ENCODE measurements around the gene RGP1.

Gene RGP1

GRCh38 chr9:35746583-35746982 lies 2.5 kb upstream of the RGP1 start:
- no peak for DNase-seq

DNA sequence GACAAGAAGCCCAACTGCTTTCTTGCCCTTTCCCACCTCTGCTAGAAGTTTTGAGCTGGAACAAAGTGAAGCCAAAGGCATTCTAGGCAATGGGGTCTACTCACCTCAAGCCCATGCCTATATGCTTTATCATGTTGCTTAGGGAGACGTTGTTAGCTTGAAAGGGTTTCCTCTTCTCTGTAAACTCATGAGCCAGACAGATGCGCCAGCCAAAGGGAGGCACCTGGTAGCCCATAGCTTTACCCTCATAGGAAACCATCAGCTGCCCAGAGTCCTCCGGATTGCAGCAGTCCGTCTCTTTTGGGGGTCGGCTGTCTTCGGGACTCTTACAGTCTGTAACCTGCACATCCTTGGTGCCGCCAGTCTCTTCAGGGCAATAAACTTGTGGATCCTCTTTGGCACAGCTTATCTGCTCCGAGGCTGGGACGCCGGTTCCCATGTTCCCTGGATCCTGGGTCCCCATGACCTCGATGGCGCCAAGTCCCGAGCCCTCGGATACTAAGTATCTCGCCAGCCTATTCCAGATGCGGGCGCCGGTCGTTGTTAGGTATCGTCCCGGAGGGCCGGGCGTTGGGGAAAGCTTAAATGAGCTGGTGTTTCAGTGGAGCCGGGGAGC lies 737 bp upstream of the RGP1 start:
- no peak for DNase-seq

DNA sequence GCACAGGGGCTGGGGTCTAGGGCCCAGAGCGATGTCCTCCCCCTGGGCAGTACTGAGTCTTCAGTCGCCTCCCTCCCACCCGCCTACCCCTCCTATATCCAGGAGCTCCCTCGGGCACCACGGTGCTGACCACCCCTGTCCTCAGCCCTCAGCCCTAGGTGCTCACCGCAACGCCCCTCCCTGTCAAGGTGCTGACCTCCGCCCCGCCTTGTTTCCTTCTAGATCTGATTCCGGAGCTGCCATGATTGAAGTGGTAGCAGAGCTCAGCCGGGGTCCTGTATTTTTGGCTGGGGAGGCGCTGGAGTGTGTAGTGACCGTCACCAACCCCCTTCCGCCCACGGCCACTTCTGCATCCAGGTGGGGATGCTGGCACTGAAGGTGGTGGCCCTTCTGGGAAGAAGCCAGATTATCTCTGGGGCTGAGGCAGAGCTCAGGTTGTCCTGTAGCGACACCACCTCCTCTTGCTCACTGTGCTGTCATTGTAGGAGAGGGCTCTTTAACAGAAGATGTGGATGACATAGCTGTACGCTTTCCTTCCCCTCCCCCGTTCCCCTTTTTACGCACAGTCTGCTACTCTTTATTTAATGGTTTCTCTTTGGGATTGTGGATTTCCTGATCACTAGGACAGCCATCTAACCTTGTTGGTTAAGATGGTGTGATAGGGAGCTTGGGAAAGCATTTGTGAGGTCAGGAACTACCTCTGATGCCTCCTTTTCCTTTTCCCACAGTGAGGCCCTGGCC lies 598 bp downstream of the RGP1 start:
- peak; percentile 11 for DNase-seq

- DNase-seq = no peak
Observed at GRCh38 chr9:35750256-35750531, 1.1 kb downstream of the RGP1 start.

GRCh38 chr9:35753466-35753865 lies 4.4 kb downstream of the RGP1 start:
- no peak for DNase-seq

DNA sequence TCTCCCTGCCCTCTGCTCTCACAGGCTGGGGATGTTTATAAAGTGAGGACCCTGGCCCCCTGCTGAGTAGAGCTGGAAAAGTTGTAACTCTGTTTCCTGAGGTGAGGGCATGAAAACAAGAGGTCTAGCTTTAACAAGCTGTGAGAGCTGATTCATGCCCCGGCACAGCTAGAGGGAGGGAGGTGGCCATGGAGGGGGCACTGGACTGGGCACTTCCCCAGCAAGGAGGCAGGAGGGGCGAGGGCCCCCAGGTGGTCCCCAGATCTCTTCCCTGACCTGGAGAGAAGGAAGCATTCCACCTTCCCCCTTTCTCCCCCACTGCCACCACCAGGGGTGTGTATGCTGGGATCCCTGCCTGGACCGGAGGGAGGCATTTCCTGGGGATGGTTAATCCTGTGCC lies 5.2 kb downstream of the RGP1 start, which contains the start of gene MSMP:
TSS of gene MSMP (minus strand) at position 13 of the 400 bp plus-strand sequence. CDS start 147 bp downstream, outside the sequence.
- DNase-seq = no peak

- DNase-seq = no peak
Observed at GRCh38 chr9:35755071-35755470, 6.0 kb downstream of the RGP1 start.

DNA sequence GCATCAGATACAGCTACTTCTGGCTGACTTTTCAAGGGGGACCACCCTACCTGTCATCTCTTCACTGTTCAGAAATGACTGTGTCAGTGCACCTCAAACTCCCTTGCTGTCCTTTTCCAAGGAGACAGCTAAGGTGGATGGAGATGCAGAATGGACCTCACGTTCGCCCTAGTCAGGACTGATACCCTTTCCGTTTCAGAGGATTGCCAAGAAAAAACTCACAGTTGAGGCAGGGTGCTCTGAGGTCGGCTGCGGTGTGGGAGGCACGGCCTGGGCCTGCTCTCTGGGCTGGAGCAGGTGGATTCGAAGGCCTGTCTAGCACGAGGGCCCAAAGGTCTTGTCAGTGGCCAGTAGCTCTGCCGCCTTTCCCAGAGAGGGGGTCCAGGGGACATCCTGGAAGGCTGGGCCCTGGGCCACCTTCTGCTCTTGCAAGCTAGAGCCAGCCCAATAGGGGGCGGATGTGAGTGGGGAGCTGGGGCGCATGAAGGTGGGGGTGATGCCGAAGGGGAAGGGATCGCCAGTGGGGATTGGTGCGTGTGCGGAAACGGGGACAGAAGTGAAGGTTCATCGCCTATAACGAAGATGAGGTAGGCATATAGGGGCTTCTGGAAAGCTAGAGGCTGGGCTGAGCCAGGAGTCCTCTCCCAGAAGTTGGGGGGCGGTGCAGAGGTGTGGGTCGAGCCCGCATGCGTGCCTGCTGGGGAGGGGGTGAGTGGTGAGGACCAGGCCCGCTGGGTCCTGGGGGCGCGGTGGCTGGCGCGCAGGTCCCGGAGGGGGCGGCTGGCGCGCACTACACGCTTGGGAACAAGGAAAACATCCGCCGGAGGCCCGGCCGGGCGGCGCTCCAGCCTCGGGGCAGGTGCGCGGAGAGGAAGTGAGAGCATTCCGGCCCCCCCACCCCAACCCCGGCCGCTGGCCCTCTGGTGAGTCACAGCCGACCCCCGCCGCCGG lies 7.5 kb downstream of the RGP1 start:
- DNase-seq = peak; percentile 70

DNA sequence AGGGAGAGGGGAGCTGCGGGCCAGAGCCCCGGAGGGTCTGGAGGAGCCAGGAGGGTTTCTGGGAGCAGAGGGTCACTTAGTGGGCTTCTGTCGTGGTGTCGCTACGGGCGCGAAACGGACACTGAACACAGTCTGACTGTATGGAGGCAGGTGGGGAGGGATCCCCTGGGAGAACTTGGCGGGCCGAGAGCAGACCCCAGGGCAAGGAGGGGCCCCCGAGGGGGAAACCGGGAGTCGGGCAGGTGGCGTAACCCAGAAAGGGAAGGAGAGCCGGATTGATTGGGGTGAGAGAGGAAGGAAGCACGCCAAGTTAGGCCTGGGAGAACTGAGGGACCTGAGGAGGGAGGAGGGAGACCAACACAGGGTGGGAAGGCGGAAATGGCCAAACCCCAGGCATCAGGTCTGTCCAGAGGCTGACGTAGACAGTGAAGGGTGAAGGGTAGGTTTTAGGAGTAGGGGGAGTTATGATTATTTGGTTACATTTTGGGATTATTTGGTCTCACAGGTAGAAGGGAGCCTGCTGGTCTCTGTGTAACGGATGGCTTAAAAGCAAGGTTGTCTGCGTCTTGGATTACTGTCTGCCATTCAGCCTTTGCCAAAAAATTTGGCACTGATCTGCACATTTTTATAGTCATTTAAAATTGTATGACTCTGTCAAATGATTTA lies 8.3 kb downstream of the RGP1 start:
- DNase-seq = peak; percentile 45

GRCh38 chr9:35757892-35758275 lies 8.8 kb downstream of the RGP1 start:
- no peak for DNase-seq

GRCh38 chr9:35758475-35759050 lies 9.5 kb downstream of the RGP1 start:
- DNase-seq = no peak

DNA sequence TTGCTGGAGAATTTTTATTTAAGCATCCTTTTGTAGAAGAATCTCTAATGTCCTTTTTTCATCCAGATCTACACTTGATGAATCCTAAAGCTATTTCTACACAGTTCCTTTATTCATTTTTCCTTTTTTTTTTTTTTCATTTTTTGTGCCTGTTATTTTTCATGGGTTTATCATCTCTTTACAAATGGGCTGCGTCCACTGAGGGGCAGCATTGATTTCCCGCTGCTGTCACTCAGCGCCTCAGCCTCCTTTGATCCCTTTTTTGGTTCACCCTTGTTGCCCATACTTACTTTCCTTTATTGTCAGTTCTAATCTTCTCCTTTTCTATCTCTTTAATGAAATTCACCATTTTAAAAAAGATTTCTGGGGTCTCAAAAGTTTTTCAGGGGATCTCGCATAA lies 10.7 kb downstream of the RGP1 start:
- DNase-seq = no peak

DNA sequence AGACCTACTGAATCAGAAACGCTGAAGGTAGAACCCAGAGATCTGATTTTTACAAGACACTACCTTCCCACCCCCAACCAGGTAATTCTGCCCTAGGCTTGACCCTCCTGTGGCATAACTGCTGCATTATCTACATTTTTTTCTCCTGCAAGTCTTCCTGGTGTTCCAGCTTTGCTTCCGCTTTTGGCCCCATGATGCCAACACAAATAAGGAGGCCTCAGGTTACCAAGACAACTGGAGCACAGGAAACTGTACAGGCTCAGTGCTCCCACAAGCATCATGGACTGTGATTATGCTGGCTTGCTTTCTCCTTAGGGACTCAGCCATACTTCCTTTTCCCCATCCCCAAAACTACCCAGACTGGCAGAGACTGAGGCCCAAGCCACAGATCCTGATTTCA lies 11.6 kb downstream of the RGP1 start:
- no peak for DNase-seq

- no peak for DNase-seq
Observed at GRCh38 chr9:35763181-35763580, 14.1 kb downstream of the RGP1 start.

GRCh38 chr9:35763803-35764202 lies 14.7 kb downstream of the RGP1 start:
- DNase-seq = no peak

- no peak for DNase-seq
Observed at GRCh38 chr9:35766997-35767396, 17.9 kb downstream of the RGP1 start.

DNA sequence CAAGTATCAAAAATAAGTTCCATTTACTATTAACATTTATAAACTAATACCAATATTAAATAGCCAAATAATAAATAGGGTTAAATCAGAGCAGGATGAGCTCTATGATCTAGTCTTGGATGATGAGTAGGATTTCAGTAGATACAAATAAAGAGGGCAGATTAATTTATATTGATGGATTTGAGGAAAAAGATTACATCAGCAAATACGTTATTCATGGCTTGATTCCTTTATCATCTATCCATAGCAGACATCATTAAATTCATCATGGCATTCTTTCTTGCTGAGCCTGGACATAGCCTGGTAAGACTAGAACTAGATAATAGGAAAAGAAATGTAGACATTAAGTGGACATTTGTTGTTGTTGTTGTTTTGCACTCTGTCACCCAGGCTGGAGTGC lies 18.4 kb downstream of the RGP1 start:
- no peak for DNase-seq

GRCh38 chr9:35769763-35770162 lies 20.7 kb downstream of the RGP1 start:
- DNase-seq = no peak

GRCh38 chr9:35771075-35771433 lies 22.0 kb downstream of the RGP1 start:
- no peak for DNase-seq

DNA sequence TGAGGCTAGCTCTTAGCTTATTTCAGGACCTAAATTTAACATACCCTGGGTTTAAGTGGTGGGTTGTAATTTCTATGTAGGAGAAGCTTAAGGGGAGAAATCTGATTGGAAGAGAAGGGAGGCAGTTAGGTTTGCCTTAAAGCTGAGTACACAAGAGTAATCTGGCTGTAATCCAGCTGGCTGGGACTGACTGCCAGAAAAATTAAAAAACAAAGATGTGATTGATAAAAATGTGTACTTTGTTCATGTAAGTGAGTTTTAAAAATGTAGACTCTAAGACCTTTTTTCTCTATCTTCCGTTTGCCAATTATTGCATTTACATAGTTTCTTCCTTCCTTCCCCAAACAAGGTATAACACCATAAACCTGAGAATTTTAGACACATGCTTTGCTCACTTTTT lies 22.4 kb downstream of the RGP1 start:
- DNase-seq = peak; percentile 74

DNA sequence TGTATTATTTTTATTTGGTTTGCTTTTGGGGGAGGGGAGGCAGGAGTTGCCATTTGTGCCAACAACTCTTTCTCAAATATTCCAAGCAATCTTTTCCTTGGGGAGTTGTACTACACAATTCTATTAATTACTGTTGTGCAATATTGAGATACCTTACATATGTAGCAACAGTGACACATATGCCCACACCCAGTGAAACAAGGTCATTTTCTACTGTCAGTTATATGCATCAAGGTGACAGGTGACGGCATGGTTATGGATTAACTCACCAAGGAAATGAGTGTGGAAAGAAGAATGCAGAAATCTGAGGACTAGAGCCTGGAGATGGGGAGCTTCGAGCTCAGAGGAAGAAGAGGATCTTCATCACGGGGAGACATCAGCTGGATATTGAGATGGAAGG lies 22.9 kb downstream of the RGP1 start:
- no peak for DNase-seq

DNA sequence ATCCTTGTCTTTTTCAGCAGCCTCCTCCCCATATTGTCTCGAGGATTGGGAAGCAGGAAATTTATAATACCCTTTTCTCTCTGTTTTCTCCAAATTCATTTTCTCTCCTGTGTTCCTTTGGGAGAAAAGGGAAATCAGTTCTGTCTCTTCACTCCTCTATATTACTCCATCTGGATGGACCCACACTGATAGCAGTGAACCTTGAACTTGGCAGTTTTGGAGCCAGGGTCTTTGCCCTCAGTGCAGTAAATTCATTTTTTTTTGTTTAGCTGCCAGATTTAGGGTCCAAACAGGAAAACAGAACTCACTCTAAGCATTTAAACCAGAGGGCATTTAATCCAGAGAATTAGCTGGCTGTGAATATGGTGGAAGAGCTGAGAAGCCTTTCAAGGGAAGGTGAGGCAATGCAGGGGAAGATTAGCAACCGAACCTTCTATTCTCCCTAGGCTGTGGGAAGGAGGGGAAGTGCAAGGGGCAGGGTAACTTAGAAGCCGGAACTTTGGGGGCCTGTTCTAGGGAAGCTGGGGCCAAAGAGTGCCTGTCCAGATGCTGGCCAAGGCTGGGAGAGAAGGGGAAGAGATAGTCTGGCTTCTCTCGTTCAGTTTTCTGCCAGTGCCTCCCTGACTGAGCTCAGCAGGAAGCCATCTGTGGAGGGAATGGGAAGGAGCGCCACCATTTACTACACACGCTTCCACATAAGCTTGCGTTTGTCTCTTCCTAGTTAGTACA lies 26.0 kb downstream of the RGP1 start:
- no peak for DNase-seq

Data from NCI-H1105 (cell line).